Loucy (cell line): ENCODE data around the gene SCAP.
A peak's percentile ranks its signal among the peaks of the same experiment; 100 is the strongest.

ENCODE experiments used
- H2AFZ ChIP-seq: fragments of 200-600 bp; sonication (generic); 2 replicates; pipeline ENCODE4 v1.6.0; 2016; ENCODE audit warnings: antibody characterized with exemption, mild to moderate bottlenecking, low read length, moderate library complexity
- H3F3A ChIP-seq: fragments of 200-600 bp; 2 replicates; pipeline ENCODE4 v1.6.0; 2016; ENCODE audit warnings: antibody characterized with exemption, low read depth, mild to moderate bottlenecking
- H3K27me3 ChIP-seq: fragments of 200-600 bp; sonication (generic); 2 replicates; pipeline ENCODE4 v1.6.1; 2014; ENCODE audit warnings: low read length, mild to moderate bottlenecking; ENCODE audit not compliant: insufficient read depth, poor library complexity, severe bottlenecking
- H3K36me3 ChIP-seq: fragments of 200-600 bp; sonication (generic); 2 replicates; pipeline ENCODE4 v1.6.1; 2016; ENCODE audit warnings: low read length; ENCODE audit not compliant: insufficient read depth
- H3K4me1 ChIP-seq: fragments of 200-600 bp; sonication (generic); 2 replicates; pipeline ENCODE4 v1.5.1; 2014; ENCODE audit warnings: low read length, mild to moderate bottlenecking; ENCODE audit not compliant: insufficient read depth, poor library complexity, severe bottlenecking
- H3K4me2 ChIP-seq: fragments of 200-600 bp; sonication (generic); 2 replicates; pipeline ENCODE4 v1.6.0; 2014; ENCODE audit warnings: antibody characterized with exemption, low read length, low read depth, mild to moderate bottlenecking; ENCODE audit not compliant: poor library complexity, severe bottlenecking
- H3K4me3 ChIP-seq: fragments of 200-600 bp; sonication (generic); 2 replicates; pipeline ENCODE4 v1.5.1; 2014; ENCODE audit warnings: low read length, mild to moderate bottlenecking, mixed read lengths; ENCODE audit not compliant: poor library complexity, severe bottlenecking
- H3K79me2 ChIP-seq: fragments of 200-600 bp; sonication (generic); 2 replicates; pipeline ENCODE4 v1.6.1; 2014; ENCODE audit warnings: low read length; ENCODE audit not compliant: insufficient read depth
- H3K9ac ChIP-seq: fragments of 200-600 bp; sonication (generic); 2 replicates; pipeline ENCODE4 v1.6.0; 2014; ENCODE audit warnings: mild to moderate bottlenecking, low read depth, low read length, moderate library complexity; ENCODE audit not compliant: poor library complexity, severe bottlenecking
- H3K9me2 ChIP-seq: fragments of 200-600 bp; sonication (generic); replicated peaks from 2 replicates; pipeline ENCODE4 v1.6.1; 2016; ENCODE audit warnings: low read depth, low read length, mixed read lengths
- H3K9me3 ChIP-seq: fragments of 200-600 bp; sonication (generic); 2 replicates; pipeline ENCODE4 v1.6.1; 2014; ENCODE audit warnings: mild to moderate bottlenecking, antibody characterized with exemption, low read length, low read depth; ENCODE audit not compliant: insufficient read depth
- H4K20me1 ChIP-seq: fragments of 200-600 bp; sonication (generic); 2 replicates; pipeline ENCODE4 v1.6.0; 2014; ENCODE audit warnings: antibody characterized with exemption, low read length, mild to moderate bottlenecking; ENCODE audit not compliant: insufficient read depth, poor library complexity, severe bottlenecking
- EZH2phosphoT487 ChIP-seq: fragments of 200-600 bp; IDR thresholded peaks from 2 replicates; pipeline ENCODE4 v1.6.1; 2018; ENCODE audit warnings: antibody characterized with exemption, mild to moderate bottlenecking, moderate library complexity, borderline replicate concordance
- TF ChIP-seq, protein P1 (sequence below): fragments of 200-600 bp; sonication (generic); conservative IDR thresholded peaks from 2 replicates; pipeline ENCODE4 v1.5.1; 2014; ENCODE audit warnings: mild to moderate bottlenecking, antibody characterized with exemption, low read length

The SCAP gene

DNA sequence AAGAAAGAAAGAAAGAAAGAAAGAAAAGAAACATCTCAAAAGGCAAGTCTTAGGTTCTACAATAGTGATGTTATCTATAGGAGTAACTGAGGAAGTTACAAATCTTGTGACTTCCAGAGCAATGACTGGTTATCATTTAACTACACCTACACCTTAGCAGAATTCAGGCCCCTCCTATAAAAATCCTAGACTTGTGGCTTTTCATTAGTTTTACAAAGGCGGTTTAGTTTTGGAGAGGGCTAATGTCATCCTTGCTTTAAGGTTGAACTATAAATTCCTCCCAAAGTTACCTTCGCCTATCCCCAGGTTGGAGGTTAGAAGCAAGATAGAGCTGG is 4.1 kb upstream of the SCAP start:
- Histone ChIP-seq H3F3A (no peaks in the 10 kb centered on the region), H3K79me2 (peaks cover 8% of the 10 kb centered on the region), H3K9me2 (no peaks in the 10 kb centered on the region), H3K9ac (no peak overlapping the region), H3K4me1 (peaks cover 12% of the 10 kb centered on the region), H3K27me3 (no peaks in the 10 kb centered on the region), H3K4me3 (no peak overlapping the region), H2AFZ (no peak overlapping the region), H3K4me2 (no peak overlapping the region), H3K36me3 (no peaks in the 10 kb centered on the region), H3K9me3 (no peaks in the 10 kb centered on the region), H4K20me1 (peaks cover 5% of the 10 kb centered on the region)
- TF ChIP-seq, protein P1, sequence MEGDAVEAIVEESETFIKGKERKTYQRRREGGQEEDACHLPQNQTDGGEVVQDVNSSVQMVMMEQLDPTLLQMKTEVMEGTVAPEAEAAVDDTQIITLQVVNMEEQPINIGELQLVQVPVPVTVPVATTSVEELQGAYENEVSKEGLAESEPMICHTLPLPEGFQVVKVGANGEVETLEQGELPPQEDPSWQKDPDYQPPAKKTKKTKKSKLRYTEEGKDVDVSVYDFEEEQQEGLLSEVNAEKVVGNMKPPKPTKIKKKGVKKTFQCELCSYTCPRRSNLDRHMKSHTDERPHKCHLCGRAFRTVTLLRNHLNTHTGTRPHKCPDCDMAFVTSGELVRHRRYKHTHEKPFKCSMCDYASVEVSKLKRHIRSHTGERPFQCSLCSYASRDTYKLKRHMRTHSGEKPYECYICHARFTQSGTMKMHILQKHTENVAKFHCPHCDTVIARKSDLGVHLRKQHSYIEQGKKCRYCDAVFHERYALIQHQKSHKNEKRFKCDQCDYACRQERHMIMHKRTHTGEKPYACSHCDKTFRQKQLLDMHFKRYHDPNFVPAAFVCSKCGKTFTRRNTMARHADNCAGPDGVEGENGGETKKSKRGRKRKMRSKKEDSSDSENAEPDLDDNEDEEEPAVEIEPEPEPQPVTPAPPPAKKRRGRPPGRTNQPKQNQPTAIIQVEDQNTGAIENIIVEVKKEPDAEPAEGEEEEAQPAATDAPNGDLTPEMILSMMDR: no peak
- TF ChIP-seq EZH2phosphoT487: no peak

DNA sequence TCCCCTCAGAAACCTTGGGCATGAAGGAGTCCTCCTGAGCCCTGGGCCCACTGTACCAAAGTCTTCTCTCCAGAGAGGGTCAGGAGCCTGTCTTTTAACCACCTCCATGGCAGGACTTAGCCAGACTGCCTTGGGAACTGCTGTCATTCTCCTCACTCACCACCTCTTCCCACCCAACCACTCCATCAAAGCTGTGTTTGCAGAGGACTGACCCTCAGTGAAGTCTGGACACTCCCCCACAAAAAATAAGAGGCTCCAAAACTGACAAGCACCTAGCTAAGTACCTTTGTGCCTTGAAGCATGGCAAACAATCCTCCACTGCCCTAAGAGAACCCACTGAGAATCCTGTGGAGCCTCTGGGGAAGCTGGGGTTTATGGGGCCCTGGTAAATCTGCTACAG is 2.3 kb upstream of the SCAP start:
- Histone ChIP-seq H3K27me3 (no peaks in the 10 kb centered on the region), H2AFZ (no peak overlapping the region), H3F3A (no peaks in the 10 kb centered on the region), H3K36me3 (no peaks in the 10 kb centered on the region), H4K20me1 (peaks cover 20% of the 10 kb centered on the region), H3K9ac (no peak overlapping the region), H3K79me2 (peaks cover 26% of the 10 kb centered on the region), H3K9me3 (no peaks in the 10 kb centered on the region), H3K9me2 (no peaks in the 10 kb centered on the region), H3K4me2 (no peak overlapping the region), H3K4me3 (no peak overlapping the region), H3K4me1 (peaks cover 25% of the 10 kb centered on the region)
- no peak for TF ChIP-seq EZH2phosphoT487
- TF ChIP-seq, protein P1: no peak

DNA sequence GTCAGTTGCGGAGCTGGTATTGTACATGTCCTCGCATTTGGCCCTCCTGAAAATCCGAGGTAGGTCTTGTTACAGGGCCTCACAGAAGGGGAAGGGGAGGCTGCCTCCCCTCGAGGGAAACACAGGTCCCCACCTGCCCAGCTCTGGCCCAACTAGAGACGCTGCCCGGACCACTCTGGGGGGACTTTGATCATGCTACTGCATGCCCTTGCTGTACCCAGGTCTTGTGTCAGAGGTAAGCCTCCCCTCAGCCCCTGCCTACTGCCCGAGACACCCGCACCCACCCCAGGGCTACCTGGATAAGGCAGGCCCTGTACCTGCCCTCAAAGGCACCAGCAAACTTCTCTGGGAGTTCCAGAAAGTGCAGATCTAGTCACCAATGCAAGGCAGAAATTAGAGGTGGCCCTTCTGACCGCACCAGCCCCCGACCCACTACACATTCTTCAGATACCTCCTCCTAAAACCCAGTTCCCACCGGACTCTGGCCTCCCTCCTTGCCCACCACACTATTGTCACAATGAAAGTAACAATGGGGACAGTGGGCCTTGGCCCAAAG is 981 bp upstream of the SCAP start:
- H3K9me2 ChIP-seq: no peaks in the 10 kb centered on the region
- peaks cover 26% of the 10 kb centered on the region for H3K4me1 ChIP-seq
- peaks cover 35% of the 10 kb centered on the region for H3K79me2 ChIP-seq
- H3K27me3 ChIP-seq: no peaks in the 10 kb centered on the region
- H2AFZ ChIP-seq: peak overlapping the region; percentile 100; the same call in 1 of the 2 replicates
- TF ChIP-seq, protein P1: no peak
- no peak for TF ChIP-seq EZH2phosphoT487
- peak overlapping the region; percentile 89 for H3K9ac ChIP-seq
- no peaks in the 10 kb centered on the region for H3K9me3 ChIP-seq
- H3F3A ChIP-seq: no peaks in the 10 kb centered on the region
- peaks cover 24% of the 10 kb centered on the region for H4K20me1 ChIP-seq
- peak overlapping the region; percentile 100 for H3K4me3 ChIP-seq
- H3K4me2 ChIP-seq: peak overlapping the region; percentile 81
- H3K36me3 ChIP-seq: no peaks in the 10 kb centered on the region
